Ishikawa (cell line): ENCODE results near the gene PCDH9.

Source experiments
- EP300 ChIP-seq: IDR thresholded peaks from 2 replicates; pipeline ENCODE4 v1.6.1; 2012; ENCODE audit warnings: borderline replicate concordance
- NFIC ChIP-seq: IDR thresholded peaks from 2 replicates; pipeline ENCODE4 v1.6.1; 2012
- RAD21 ChIP-seq: IDR thresholded peaks from 2 replicates; pipeline ENCODE4 v1.6.1; 2012; ENCODE audit warnings: low read depth
- REST ChIP-seq: IDR thresholded peaks from 2 replicates; pipeline ENCODE4 v1.6.1; 2012; ENCODE audit warnings: low read depth, mild to moderate bottlenecking
- YY1 ChIP-seq: IDR thresholded peaks from 2 replicates; pipeline ENCODE4 v1.6.1; 2012; ENCODE audit warnings: low read depth
- ZBTB7A ChIP-seq: IDR thresholded peaks from 2 replicates; pipeline ENCODE4 v1.6.1; 2012; ENCODE audit warnings: low read depth

DNA sequence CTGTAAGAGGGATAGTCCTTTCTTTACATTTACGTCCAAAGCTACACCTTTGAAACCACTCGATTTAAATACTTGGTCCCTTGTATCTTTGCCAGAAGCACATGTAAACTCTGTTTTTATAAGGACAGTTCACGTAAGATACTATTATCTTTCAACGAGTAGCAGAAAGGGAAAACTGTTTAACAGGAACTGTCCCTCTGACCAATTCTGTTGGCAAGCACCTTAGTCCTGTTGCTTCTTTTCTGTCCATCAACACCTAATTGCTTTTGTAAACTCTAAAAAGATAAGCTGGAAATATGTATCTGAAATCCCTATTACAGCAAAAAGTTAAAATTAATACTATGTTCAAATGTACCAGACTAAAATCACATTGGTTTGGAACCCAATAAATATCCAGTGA is 37.4 kb downstream of the PCDH9 start:
- TF ChIP-seq EP300 (no peak), RAD21 (no peak), NFIC (no peak), ZBTB7A (no peak), REST (no peak), YY1 (no peak)
